NCI-H2171 treated with DMSO at 0.1 percent for 48 hours (cell line): ENCODE results near the gene SRSF10.
"Not testable (repeated sequence)": the region's sequence is repeated elsewhere in the genome, so short reads cannot be mapped to it uniquely, and the experiment has no call there.

Source experiments
- DNase-seq: peaks from one replicate; lab custom pipeline; 2025; lab: John Stamatoyannopoulos, UW

Gene SRSF10

GRCh38 chr1:23979881-23980727 is at the start of gene SRSF10:
Gene SRSF10, minus strand, starts transcription at chr1:23980327. Its CDS starts 72 bp downstream, at chr1:23980255.
- DNase-seq = peak; percentile 99

GRCh38 chr1:24027838-24028468 is 47.8 kb upstream of the SRSF10 start:
- DNase-seq = peak; percentile 57

DNA sequence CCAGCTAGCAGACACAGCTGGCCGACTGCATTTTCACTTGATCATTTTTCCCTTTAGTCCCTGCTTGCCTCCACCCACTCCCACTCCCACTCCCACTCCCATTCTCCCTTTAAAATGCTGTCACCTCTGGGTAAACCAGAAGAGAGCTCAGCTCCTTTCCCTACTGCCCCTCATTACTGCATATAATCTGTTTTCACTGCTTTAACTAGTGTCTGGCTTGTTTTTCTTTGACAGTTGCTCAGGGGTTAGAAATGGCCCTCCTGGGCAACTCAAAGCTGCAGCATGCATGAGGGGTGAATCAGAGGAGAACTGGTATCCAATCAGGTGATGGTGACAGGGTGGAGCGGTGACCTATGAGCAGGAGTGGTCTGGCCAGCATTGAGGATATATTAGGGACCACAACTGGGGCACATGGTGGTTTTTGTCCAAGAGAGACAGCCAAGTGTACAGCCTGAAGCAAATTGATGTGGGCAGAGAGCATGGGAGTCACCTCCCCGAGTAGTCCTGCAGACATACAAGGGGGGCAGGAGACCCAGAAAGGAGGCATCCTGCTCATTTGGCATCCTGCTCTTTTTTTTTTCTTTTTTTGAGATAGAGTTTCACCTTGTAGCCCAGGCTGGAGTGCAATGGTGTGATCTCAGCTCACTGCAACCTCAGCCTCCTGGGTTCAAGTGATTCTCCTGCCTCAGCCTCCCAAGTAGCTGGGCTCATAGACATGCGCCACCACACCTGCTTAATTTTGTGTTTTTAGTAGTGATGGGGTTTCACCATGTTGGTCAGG is 42.6 kb upstream of the SRSF10 start:
- no peak for DNase-seq

- DNase-seq = no peak
These were observed 41.5 kb upstream of the SRSF10 start for GRCh38 chr1:24021403-24022266.

- no peak for DNase-seq
These were observed 40.3 kb upstream of the SRSF10 start for GRCh38 chr1:24020470-24020869.

- DNase-seq = no peak
These were observed 39.9 kb upstream of the SRSF10 start for GRCh38 chr1:24020025-24020424.

GRCh38 chr1:24018611-24019580 is 38.8 kb upstream of the SRSF10 start:
- no peak for DNase-seq

GRCh38 chr1:24015221-24016210 is 35.4 kb upstream of the SRSF10 start:
- DNase-seq = no peak

- not testable (repeated sequence) for DNase-seq
These were observed 32.8 kb upstream of the SRSF10 start for GRCh38 chr1:24012878-24013277.

DNA sequence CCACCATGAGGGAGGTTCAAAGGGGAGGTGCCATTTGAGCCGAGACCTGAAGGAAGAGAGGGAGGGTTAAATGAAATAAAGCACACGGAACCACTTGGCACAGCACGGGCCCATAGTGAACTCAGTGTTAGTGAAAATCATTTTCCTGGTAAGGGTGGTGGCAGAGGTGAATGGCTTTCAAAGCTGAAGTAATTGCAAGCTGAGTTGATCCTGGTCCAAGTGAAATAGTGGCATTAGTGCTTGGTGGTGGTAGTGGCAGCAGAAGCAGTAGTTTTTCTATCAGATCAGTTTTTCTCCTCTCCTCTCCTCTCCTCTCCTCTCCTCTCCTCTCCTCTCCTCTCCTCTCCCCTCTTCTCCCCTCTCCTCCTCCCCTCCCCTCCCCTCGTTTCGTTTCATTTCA is 30.5 kb upstream of the SRSF10 start:
- no peak for DNase-seq

- DNase-seq = no peak
These were observed 29.3 kb upstream of the SRSF10 start for GRCh38 chr1:24009406-24009805.

DNA sequence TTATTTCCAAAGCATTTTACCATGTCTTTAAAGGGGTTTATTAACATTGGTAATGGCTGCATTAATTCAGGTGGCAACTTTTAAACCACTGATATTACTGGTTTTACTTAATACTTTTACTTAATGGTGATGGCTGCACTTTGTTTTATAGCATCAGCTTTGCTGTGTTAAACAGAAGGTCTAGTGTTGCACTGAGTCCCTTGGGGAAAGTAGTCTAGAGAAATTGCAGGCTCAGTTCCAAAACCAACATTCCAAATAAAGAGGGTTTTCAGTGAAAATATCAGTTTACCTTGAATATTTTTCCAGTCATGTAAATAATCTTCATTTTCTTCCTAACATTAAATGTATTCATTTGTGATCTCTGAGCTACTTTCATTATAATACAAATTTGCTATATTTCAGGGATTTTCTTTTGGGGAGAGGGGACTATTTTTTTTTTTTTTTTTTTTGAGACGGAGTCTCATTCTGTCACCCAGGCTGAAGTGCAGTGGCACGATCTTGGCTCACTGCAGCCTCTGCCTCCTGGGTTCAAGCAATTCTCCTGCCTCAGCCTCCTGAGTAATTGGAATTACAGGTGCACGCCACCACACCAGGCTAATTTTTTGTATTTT is 28.6 kb upstream of the SRSF10 start:
- DNase-seq = peak; percentile 89

DNA sequence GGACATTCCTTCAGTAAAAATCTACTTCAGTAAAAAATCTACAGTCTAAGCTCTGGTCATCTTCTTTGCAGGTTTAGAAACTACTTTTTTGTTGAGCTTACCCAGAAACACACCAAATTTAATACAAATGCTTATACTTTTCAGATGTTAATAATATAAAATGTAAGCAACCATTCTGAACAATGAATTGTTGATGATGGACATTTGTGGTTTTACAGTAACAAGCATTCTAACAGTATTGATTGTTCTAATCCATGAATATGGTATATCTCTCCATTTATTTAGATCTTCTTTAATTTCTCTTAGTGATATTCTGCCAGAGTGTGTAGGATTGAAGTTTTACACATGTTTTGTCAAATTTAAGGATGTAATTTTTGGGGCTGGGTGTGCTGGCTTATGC is 27.0 kb upstream of the SRSF10 start:
- DNase-seq = no peak

DNA sequence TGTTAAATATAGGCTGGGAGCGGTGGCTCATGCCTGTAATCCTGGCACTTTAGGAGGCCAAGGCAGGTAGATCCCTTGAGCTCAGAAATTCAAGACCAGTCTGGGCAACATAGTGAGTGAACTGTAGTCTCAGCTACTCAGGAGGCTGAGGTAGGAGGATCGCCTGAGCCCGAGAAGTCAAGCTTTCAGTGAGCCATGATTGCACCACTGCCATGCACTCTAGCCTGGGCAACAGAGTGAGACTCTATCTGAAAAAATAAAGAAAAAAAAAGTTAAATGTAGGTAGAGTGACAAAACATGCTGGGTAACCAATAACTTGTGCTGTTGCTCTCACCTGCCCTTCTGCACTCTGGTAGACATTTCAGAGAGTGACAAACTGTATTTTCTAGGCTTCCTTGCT is 25.0 kb upstream of the SRSF10 start:
- no peak for DNase-seq

DNA sequence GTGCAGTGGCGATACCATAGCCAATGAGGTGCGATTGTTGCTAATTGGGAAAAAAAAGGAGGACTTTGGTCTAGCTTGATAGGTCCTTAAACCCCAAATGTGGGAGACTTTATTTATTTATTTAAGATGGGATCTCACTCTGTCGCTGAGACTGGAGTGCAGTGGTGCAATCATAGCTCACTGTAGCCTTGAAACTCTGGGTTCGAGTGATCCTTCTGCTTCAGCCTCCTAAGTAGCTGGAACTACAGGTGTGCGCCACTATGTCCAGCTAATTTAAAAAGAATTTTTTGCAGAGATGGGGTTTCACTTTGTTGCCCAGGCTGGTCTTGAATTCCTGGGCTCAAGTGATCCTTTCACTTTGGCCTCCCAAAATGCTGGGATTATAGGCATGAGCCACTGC is 24.0 kb upstream of the SRSF10 start:
- DNase-seq = no peak

- DNase-seq = peak; percentile 90
These were observed 23.3 kb upstream of the SRSF10 start for GRCh38 chr1:24003331-24003972.

DNA sequence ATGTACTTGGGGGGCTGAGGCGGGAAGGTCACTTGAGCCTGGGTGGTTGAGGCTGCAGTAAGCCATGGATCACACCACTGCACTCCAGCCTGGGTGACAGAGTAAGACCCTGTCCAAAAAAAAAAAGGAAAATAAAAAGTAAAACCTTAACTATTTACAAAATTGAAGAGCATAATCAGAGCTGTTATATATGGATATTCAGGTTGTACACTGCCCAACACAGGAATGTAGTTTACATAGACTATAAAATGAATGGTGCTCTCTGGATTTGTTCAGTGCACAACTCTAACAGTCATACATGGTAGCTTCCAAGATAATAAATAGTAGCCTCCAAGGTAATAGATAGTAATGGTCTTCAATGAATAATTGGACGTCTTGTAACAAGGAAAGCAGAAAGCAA is 22.6 kb upstream of the SRSF10 start:
- no peak for DNase-seq

GRCh38 chr1:23999156-23999671 is 19.1 kb upstream of the SRSF10 start:
- DNase-seq = no peak
